Measurements from ENCODE around the gene CFAP61.

Gene CFAP61

DNA sequence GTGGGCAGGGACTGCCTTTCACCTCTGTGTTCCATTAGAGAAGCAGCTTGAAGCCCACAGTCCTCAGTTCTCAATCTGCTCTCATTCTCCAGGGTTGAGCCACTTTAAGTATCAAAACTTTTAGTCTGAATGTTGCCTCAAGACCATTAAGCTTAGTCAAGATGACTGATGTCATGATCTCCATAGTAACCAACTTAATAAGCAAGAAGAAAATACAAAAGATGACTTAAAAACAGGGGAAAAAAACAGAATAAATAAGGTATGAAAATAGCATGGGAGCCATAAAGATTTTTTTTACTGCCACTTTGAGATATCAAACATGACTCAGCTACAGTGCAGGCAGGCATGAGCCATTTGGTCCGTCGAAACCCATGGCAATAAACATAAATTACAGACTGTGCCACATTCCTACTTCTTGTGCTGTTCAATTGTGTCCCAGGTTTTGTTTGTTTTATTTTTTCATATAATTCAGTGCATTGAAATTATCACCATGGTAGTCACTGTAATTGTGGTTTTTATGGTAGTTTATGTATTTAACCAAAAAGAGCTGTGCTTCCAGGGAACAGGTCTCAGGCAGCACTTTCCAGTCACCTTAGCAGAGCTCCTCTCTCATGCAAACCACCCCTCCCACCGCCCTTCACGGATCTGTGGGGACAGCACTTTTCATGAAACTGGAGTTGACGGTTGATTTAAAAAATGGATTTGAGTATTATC lies 159.1 kb downstream of the CFAP61 start:
- Histone ChIP-seq H3K9me3 (ENCODE audit: insufficient read depth, low read depth, low read length) (no peaks in the 10 kb centered on the region), H4K20me1 (ENCODE audit: insufficient read depth, low read length, poor library complexity, severe bottlenecking) (no peaks in the 10 kb centered on the region), H3K4me3 (ENCODE audit: low read length, poor library complexity, severe bottlenecking) (no peak overlapping the region), H3K36me3 (ENCODE audit: insufficient read depth, low read length) (no peaks in the 10 kb centered on the region), H3K4me1 (ENCODE audit: insufficient read depth, low read length, poor library complexity, severe bottlenecking) (no peaks in the 10 kb centered on the region), H3K79me2 (ENCODE audit: insufficient read depth, low read length) (no peaks in the 10 kb centered on the region), H2AFZ (ENCODE audit: low read length) (no peak overlapping the region), H3K9me2 (replicated peaks; ENCODE audit: low read depth, low read length) (no peaks in the 10 kb centered on the region), H3K9ac (ENCODE audit: low read depth, low read length, poor library complexity, severe bottlenecking) (no peak overlapping the region), H3K27me3 (ENCODE audit: insufficient read depth, low read length, poor library complexity, severe bottlenecking) (no peaks in the 10 kb centered on the region), H3F3A (ENCODE audit: low read depth) (no peaks in the 10 kb centered on the region), H3K4me2 (ENCODE audit: low read depth, low read length, poor library complexity, severe bottlenecking) (no peak overlapping the region)
- TF ChIP-seq, protein P1, sequence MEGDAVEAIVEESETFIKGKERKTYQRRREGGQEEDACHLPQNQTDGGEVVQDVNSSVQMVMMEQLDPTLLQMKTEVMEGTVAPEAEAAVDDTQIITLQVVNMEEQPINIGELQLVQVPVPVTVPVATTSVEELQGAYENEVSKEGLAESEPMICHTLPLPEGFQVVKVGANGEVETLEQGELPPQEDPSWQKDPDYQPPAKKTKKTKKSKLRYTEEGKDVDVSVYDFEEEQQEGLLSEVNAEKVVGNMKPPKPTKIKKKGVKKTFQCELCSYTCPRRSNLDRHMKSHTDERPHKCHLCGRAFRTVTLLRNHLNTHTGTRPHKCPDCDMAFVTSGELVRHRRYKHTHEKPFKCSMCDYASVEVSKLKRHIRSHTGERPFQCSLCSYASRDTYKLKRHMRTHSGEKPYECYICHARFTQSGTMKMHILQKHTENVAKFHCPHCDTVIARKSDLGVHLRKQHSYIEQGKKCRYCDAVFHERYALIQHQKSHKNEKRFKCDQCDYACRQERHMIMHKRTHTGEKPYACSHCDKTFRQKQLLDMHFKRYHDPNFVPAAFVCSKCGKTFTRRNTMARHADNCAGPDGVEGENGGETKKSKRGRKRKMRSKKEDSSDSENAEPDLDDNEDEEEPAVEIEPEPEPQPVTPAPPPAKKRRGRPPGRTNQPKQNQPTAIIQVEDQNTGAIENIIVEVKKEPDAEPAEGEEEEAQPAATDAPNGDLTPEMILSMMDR (conservative IDR thresholded peaks at IDR 0.05; ENCODE audit: low read length): no peak
- no peak for TF ChIP-seq EZH2phosphoT487 (IDR thresholded peaks at IDR 0.05; ENCODE audit: borderline replicate concordance)

DNA sequence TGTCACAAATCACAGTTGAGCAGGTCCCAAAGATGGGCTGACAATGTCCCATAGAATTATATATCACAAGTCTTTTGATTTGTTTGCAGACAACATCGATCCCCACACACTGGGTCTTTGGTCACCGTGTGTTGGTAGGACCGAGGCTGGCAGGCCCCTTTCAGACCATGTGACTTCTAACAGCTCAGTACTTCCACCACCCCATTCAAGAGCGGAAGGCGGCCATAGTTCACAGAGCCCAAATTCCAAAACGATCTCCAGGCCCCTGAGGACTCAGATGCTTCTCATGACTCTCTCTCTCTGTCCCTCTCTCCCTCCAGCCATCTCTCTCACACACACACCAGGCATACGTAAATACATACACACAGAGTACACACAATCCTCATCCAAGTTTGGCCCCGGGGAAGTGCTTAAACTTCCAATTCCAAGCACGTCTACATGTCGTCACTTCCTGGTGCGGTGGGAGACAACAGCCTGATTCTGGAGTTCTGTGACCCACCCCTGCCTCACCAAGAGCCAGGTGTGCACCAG lies 159.7 kb downstream of the CFAP61 start:
- no peaks in the 10 kb centered on the region for H3K4me1 ChIP-seq (ENCODE audit: insufficient read depth, low read length, poor library complexity, severe bottlenecking)
- no peaks in the 10 kb centered on the region for H3F3A ChIP-seq (ENCODE audit: low read depth)
- H3K4me2 ChIP-seq (ENCODE audit: low read depth, low read length, poor library complexity, severe bottlenecking): no peak overlapping the region
- no peaks in the 10 kb centered on the region for H4K20me1 ChIP-seq (ENCODE audit: insufficient read depth, low read length, poor library complexity, severe bottlenecking)
- H3K27me3 ChIP-seq (ENCODE audit: insufficient read depth, low read length, poor library complexity, severe bottlenecking): no peaks in the 10 kb centered on the region
- H3K9me3 ChIP-seq (ENCODE audit: insufficient read depth, low read depth, low read length): no peaks in the 10 kb centered on the region
- TF ChIP-seq, protein P1 (conservative IDR thresholded peaks at IDR 0.05; ENCODE audit: low read length): no peak
- TF ChIP-seq EZH2phosphoT487 (IDR thresholded peaks at IDR 0.05; ENCODE audit: borderline replicate concordance): no peak
- H3K4me3 ChIP-seq (ENCODE audit: low read length, poor library complexity, severe bottlenecking): no peak overlapping the region
- no peak overlapping the region for H2AFZ ChIP-seq (ENCODE audit: low read length)
- no peaks in the 10 kb centered on the region for H3K9me2 ChIP-seq (replicated peaks; ENCODE audit: low read depth, low read length)
- no peaks in the 10 kb centered on the region for H3K36me3 ChIP-seq (ENCODE audit: insufficient read depth, low read length)
- H3K9ac ChIP-seq (ENCODE audit: low read depth, low read length, poor library complexity, severe bottlenecking): no peak overlapping the region
- no peaks in the 10 kb centered on the region for H3K79me2 ChIP-seq (ENCODE audit: insufficient read depth, low read length)

DNA sequence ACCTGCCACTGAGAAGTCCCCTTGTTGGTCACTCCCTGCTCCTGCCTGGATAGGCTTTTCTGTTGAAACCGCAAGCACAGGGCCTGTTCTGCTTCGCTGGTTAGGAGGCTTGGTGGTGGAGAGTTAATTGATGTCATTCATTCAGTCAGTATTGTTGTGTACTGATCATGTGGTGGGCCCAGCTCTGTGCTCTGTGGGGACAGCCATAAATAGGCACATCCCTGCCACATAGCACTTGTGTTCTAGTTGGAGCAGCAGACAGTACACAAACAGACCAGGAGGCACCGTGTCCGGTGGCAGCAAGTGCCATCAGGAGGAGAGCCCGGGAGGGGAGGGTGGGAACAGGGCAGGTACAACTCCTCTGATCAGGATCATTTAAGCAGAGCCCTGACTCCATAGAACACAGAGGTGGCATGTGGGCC lies 160.4 kb downstream of the CFAP61 start:
- H3K79me2 ChIP-seq (ENCODE audit: insufficient read depth, low read length): no peaks in the 10 kb centered on the region
- no peaks in the 10 kb centered on the region for H4K20me1 ChIP-seq (ENCODE audit: insufficient read depth, low read length, poor library complexity, severe bottlenecking)
- no peak overlapping the region for H2AFZ ChIP-seq (ENCODE audit: low read length)

More for the DNA sequence above, 160.4 kb downstream of the CFAP61 start:
- H3K4me1 ChIP-seq (ENCODE audit: insufficient read depth, low read length, poor library complexity, severe bottlenecking): no peaks in the 10 kb centered on the region
- TF ChIP-seq, protein P1 (conservative IDR thresholded peaks at IDR 0.05; ENCODE audit: low read length): no peak
- no peak for TF ChIP-seq EZH2phosphoT487 (IDR thresholded peaks at IDR 0.05; ENCODE audit: borderline replicate concordance)
- no peak overlapping the region for H3K4me2 ChIP-seq (ENCODE audit: low read depth, low read length, poor library complexity, severe bottlenecking)
- H3K9ac ChIP-seq (ENCODE audit: low read depth, low read length, poor library complexity, severe bottlenecking): no peak overlapping the region
- H3K4me3 ChIP-seq (ENCODE audit: low read length, poor library complexity, severe bottlenecking): no peak overlapping the region
- no peaks in the 10 kb centered on the region for H3F3A ChIP-seq (ENCODE audit: low read depth)
- no peaks in the 10 kb centered on the region for H3K9me2 ChIP-seq (replicated peaks; ENCODE audit: low read depth, low read length)
- no peaks in the 10 kb centered on the region for H3K9me3 ChIP-seq (ENCODE audit: insufficient read depth, low read depth, low read length)
- no peaks in the 10 kb centered on the region for H3K27me3 ChIP-seq (ENCODE audit: insufficient read depth, low read length, poor library complexity, severe bottlenecking)
- H3K36me3 ChIP-seq (ENCODE audit: insufficient read depth, low read length): no peaks in the 10 kb centered on the region

Data from Loucy (cell line).